Ishikawa (cell line): Measurements from ENCODE around the gene ABAT.

Experiments
- EP300 ChIP-seq: IDR thresholded peaks from 2 replicates; pipeline ENCODE4 v1.6.1; 2012; ENCODE audit warnings: borderline replicate concordance
- RAD21 ChIP-seq: IDR thresholded peaks from 2 replicates; pipeline ENCODE4 v1.6.1; 2012; ENCODE audit warnings: low read depth
- REST ChIP-seq: IDR thresholded peaks from 2 replicates; pipeline ENCODE4 v1.6.1; 2012; ENCODE audit warnings: low read depth, mild to moderate bottlenecking

DNA sequence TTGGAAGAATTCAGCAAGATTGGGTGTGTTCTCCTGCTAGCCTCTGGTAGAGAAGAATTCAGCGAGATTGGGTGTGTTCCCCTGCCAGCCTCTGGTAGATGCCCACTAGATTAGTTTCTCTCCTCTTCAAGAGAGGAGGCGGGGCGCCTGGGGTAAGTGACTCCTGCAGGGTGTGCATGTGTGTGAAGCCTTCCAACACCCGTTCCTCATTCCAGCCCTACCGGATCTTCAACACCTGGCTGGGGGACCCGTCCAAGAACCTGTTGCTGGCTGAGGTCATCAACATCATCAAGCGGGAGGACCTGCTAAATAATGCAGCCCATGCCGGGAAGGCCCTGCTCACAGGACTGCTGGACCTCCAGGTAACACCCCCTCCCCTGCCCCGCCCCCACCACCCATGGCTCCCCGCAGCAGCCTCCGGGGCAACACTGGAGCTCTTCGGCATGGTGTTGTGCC is 101.7 kb downstream of the ABAT start:
- TF ChIP-seq REST (no peak), EP300 (no peak), RAD21 (no peak)
